Measurements from ENCODE around the gene ACR.
"Not testable (repeated sequence)": the region's sequence is repeated elsewhere in the genome, so short reads cannot be mapped to it uniquely, and the experiment has no call there.

GRCh38 chr22:50777631-50778030 lies 39.6 kb downstream of the ACR start:
- TF ChIP-seq, protein P1, sequence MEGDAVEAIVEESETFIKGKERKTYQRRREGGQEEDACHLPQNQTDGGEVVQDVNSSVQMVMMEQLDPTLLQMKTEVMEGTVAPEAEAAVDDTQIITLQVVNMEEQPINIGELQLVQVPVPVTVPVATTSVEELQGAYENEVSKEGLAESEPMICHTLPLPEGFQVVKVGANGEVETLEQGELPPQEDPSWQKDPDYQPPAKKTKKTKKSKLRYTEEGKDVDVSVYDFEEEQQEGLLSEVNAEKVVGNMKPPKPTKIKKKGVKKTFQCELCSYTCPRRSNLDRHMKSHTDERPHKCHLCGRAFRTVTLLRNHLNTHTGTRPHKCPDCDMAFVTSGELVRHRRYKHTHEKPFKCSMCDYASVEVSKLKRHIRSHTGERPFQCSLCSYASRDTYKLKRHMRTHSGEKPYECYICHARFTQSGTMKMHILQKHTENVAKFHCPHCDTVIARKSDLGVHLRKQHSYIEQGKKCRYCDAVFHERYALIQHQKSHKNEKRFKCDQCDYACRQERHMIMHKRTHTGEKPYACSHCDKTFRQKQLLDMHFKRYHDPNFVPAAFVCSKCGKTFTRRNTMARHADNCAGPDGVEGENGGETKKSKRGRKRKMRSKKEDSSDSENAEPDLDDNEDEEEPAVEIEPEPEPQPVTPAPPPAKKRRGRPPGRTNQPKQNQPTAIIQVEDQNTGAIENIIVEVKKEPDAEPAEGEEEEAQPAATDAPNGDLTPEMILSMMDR (conservative IDR thresholded peaks at IDR 0.05; ENCODE audit: low read depth, low read length) = not testable (repeated sequence)
- not testable (repeated sequence) for TF ChIP-seq FOS (IDR thresholded peaks at IDR 0.05; ENCODE audit: low read depth, low read length); RAD21 (IDR thresholded peaks at IDR 0.05; ENCODE audit: low read length); CEBPB (IDR thresholded peaks at IDR 0.05; ENCODE audit: low read depth, low read length)

Data from IMR-90 (cell line).